Esophagus squamous epithelium (tissue), 5 donors: ENCODE measurements around the gene PHACTR4. TPM values are rescaled to one million over a fixed set of nuclear protein-coding genes. Genes with fewer than 3 reads are reported as not detected.

Source experiments
- DNase-seq: peaks from one replicate; lab custom pipeline; 2025; lab: John Stamatoyannopoulos, UW
- H3K27ac ChIP-seq, 4 donors: fragments of 200-600 bp; sonication (generic); one replicate each; pipeline ENCODE4 v1.5.1; 2016 to 2019; ENCODE audit warnings: mild to moderate bottlenecking in 1 of 4
- H3K27me3 ChIP-seq, 4 donors: fragments of 200-600 bp; sonication (generic); 1 replicate in 3 of 4; 2 replicates in 1 of 4; pipeline versions ENCODE4 v1.5.1 to v1.6.0; 2017 to 2021; ENCODE audit warnings: antibody characterized with exemption in 1 of 4
- H3K36me3 ChIP-seq, 3 donors: fragments of 200-600 bp; sonication (generic); one replicate each; pipeline ENCODE4 v1.5.1; 2016 to 2019
- H3K4me1 ChIP-seq, 3 donors: fragments of 200-600 bp; sonication (generic); one replicate each; pipeline ENCODE4 v1.5.1; 2017 to 2019
- H3K4me3 ChIP-seq, 4 donors: fragments of 200-600 bp; sonication (generic); 1 replicate in 3 of 4; 2 replicates in 1 of 4; pipeline ENCODE4 v1.5.1; 2016 to 2019; ENCODE audit warnings: mild to moderate bottlenecking in 2 of 4, moderate library complexity in 1 of 4
- H3K9me3 ChIP-seq, 3 donors: fragments of 200-600 bp; sonication (generic); one replicate each; pipeline ENCODE4 v1.5.1; 2016 to 2019
- POLR2A ChIP-seq, 4 donors: fragments of 450-650 bp; IDR thresholded peaks; one replicate each; pipeline ENCODE4 v1.6.1; 2017; ENCODE audit warnings: antibody characterized with exemption in 4 of 4, mild to moderate bottlenecking in 4 of 4, moderate library complexity in 3 of 4
- whole genome bisulfite sequencing, 2 donors: methylation state at CpG; one replicate each; pipeline ENCODE4 v1.1.5; 2018; 5-methylcytosine and 5-hydroxymethylcytosine counted together
- intact Hi-C: fragments of 100-400 bp; cut with DNase I; formaldehyde crosslinking; loops from one replicate; pipeline ENCODE4 v1.15.0; 2022
- total RNA-seq, 4 donors: library from RNA; depleted of rRNA; stranded (reverse); fragments of >200 nt; gene quantifications; one replicate each; pipeline ENCODE4 v1.1.0, GENCODE V29; 2016
- TF ChIP-seq, protein P1 (sequence below), 6 experiments: fragments of 450-650 bp in 4 of 6; fragments of 200-600 bp in 2 of 6; sonication (generic) in 2 of 6; IDR thresholded peaks; one replicate each; pipeline ENCODE4 v1.5.1; 2016 to 2019; ENCODE audit warnings: antibody characterized with exemption in 6 of 6, mild to moderate bottlenecking in 4 of 6, moderate library complexity in 4 of 6
- donor health status: DM: yes; HTN: yes; CAD: no.

Gene PHACTR4
- total RNA-seq, 4 donors from 2014 or later: 33.4 to 41.0 (median 36.3) TPM

DNA sequence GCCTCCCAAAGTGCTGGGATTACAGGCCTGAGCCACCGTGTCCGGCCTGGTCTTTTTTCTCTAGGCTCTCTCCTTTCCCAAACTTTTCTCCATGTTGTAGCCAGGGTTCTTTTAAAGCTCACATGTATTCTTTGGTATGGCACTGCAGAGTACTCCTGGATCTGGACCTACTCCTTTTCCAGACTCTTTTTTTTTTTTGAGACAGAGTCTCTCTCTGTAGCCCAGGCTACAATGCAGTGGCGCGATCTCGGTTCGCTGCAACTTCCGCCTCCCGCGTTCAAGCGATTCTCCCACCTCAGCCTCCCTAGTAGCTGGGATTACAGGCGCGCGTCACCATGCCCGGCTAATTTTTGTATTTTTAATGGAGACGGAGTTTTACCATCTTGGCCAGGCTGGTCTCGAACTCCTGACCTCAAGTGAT lies 41.3 kb upstream of the PHACTR4 start:
- Histone ChIP-seq H3K4me1 (peaks cover 12 to 41% (median 13%) of the 10 kb centered on the region in 3 donors), H3K9me3 (no peaks in the 10 kb centered on the region), H3K36me3 (peaks cover 0 to 29% (median 10%) of the 10 kb centered on the region in 3 donors), H3K27me3 (no peaks in the 10 kb centered on the region), H3K4me3 (peak overlapping the region; percentile 57 to 68 (median 63)), H3K27ac (peak overlapping the region; percentile 85 to 92 (median 86))
- 76 to 78% methylated on average over 16 of the region's 16 CpGs for WGBS, 2 donors
- DNase-seq: no peak
- TF ChIP-seq, protein P1, sequence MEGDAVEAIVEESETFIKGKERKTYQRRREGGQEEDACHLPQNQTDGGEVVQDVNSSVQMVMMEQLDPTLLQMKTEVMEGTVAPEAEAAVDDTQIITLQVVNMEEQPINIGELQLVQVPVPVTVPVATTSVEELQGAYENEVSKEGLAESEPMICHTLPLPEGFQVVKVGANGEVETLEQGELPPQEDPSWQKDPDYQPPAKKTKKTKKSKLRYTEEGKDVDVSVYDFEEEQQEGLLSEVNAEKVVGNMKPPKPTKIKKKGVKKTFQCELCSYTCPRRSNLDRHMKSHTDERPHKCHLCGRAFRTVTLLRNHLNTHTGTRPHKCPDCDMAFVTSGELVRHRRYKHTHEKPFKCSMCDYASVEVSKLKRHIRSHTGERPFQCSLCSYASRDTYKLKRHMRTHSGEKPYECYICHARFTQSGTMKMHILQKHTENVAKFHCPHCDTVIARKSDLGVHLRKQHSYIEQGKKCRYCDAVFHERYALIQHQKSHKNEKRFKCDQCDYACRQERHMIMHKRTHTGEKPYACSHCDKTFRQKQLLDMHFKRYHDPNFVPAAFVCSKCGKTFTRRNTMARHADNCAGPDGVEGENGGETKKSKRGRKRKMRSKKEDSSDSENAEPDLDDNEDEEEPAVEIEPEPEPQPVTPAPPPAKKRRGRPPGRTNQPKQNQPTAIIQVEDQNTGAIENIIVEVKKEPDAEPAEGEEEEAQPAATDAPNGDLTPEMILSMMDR (IDR thresholded peaks at IDR 0.05): no peak
- TF ChIP-seq POLR2A (IDR thresholded peaks at IDR 0.05): no peak
- intact Hi-C loops: no loop called here

DNA sequence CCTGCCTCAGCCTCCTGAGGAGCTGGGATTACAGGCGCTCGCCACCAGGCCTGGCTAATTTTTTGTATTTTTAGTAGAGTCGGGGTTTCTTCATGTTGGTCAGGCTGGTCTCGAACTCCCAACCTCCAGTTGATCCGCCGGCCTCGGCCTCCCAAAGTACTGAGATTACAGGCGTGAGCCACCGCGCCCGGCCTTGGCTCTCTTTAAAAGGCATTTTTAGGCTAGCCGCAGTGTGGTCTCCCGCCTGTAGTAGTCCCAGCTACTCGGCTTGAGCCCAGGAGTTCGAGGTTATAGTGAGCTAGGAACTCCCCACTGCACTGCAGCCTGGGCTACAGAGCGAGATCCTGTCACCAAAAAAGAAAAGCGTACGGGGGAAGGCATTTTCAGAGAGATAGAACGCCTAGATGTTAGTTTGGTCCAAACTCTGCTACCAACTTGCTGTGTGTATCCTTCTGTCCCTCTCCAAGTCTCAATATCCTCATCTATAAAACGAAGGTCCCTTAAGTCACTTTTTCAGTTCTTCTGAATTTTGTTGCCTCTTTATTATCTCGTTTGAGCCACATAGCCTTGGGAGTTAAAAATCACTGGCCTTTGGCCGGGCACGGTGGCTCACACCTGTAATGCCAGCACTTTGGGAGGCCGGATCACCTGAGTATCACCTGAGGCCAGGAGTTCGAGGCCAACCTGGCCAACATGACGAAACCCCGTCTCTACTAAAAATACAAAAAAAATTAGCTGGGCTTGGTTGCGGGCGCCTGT lies 40.0 kb upstream of the PHACTR4 start:
- Histone ChIP-seq H3K36me3 (peaks cover 0 to 43% (median 15%) of the 10 kb centered on the region in 3 donors), H3K4me3 (peak overlapping the region; percentile 57 to 68 (median 63)), H3K27me3 (no peaks in the 10 kb centered on the region), H3K27ac (peak overlapping the region; percentile 85 to 92 (median 86)), H3K9me3 (no peaks in the 10 kb centered on the region), H3K4me1 (peaks cover 12 to 41% (median 13%) of the 10 kb centered on the region in 3 donors)
- 47 to 71% methylated on average over 11 to 20 of the region's 29 CpGs for WGBS, 2 donors
- no peak for TF ChIP-seq POLR2A (IDR thresholded peaks at IDR 0.05)
- TF ChIP-seq, protein P1 (IDR thresholded peaks at IDR 0.05): peak in 1 of 6 experiments; percentile 34
- no peak for DNase-seq
- intact Hi-C loops: no loop called here

DNA sequence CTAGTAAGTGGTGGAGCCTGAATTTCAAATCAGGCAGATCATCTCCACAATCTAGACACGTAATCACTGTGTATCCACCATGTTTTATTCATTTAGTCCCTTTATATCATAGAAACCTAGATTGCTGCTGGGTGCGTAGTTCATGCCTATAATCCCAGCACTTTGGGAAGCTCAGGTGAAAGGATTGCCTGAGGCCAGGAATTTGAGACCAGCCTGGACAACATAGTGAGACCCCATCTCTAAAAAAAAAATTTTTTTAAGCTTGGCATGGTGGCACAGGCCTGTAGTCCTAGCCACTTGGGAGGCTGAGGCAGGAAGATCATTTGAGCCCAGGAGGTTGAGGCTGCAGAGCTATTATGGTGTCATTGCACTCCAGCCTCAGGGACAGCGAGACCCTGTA lies 30.6 kb upstream of the PHACTR4 start:
- intact Hi-C loops: no loop called here
- Histone ChIP-seq H3K27me3 (no peaks in the 10 kb centered on the region), H3K4me3 (no peak overlapping the region), H3K9me3 (no peaks in the 10 kb centered on the region), H3K27ac (no peak overlapping the region), H3K36me3 (peaks cover 0 to 30% (median 14%) of the 10 kb centered on the region in 3 donors), H3K4me1 (peaks cover 0 to 5% (median 0%) of the 10 kb centered on the region in 3 donors)
- TF ChIP-seq, protein P1 (IDR thresholded peaks at IDR 0.05): no peak
- TF ChIP-seq POLR2A (IDR thresholded peaks at IDR 0.05): no peak
- WGBS, 2 donors: 97 to 100% methylated on average over 2 to 3 of the region's 3 CpGs
- no peak for DNase-seq

DNA sequence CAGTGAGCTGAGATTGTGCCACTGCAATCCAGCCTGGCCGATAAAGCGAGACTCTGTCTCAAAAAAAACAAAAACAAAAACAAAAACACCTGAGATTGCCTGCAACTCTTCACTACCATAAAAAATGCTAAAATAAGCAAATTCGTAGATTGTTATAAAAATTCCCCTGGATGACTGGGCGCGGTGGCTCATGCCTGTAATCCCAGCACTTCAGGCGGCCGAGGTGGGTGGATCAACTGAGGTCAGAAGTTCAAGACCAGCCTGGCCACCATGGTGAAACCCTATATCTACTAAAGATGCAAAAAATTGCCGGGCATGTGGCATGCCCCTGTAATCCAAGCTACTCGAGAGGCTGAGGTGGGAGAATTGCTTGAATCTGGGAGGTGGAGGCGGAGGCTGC lies 30.0 kb upstream of the PHACTR4 start:
- H3K4me1 ChIP-seq: peaks cover 0 to 5% (median 0%) of the 10 kb centered on the region in 3 donors
- H3K27ac ChIP-seq: no peak overlapping the region
- H3K27me3 ChIP-seq: no peaks in the 10 kb centered on the region
- TF ChIP-seq, protein P1 (IDR thresholded peaks at IDR 0.05): no peak
- TF ChIP-seq POLR2A (IDR thresholded peaks at IDR 0.05): no peak
- 82 to 92% methylated on average over 10 of the region's 10 CpGs for WGBS, 2 donors
- intact Hi-C loops: no loop called here
- no peak overlapping the region for H3K4me3 ChIP-seq
- no peaks in the 10 kb centered on the region for H3K9me3 ChIP-seq
- no peak for DNase-seq
- peaks cover 0 to 23% (median 9%) of the 10 kb centered on the region in 3 donors for H3K36me3 ChIP-seq
